GM12801 (cell line): Measurements from ENCODE around the gene ITPKB.

ENCODE experiments used
- CTCF ChIP-seq: IDR thresholded peaks from one replicate; pipeline ENCODE4 v1.5.1; 2011; ENCODE audit warnings: control low read depth; ENCODE audit not compliant: insufficient read length; ENCODE audit errors: extremely low read depth

The ITPKB gene

GRCh38 chr1:226697929-226698544 lies 41.0 kb downstream of the ITPKB start:
- TF ChIP-seq CTCF: no peak

GRCh38 chr1:226697151-226697928 lies 41.7 kb downstream of the ITPKB start:
- no peak for TF ChIP-seq CTCF

DNA sequence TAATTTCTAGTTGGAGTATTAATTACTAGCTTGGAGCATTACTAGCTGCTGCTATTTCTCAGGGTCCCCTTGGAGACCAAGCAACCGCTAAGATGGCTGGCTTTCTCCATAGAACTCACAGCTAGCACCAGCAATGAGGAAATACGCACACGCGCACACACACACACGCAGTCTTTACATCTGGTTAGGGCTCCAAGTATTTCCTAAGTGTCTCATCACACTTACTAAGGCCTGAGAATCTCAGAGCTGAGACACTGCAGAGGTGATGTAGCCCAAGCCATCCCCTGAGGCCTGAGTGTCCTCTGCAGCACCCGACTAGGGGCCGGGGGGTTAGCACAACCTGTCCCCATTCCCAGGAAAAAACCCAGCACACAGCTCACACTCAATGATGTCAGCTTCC lies 42.5 kb downstream of the ITPKB start:
- no peak for TF ChIP-seq CTCF

GRCh38 chr1:226695335-226695900 lies 43.7 kb downstream of the ITPKB start:
- TF ChIP-seq CTCF: no peak

- no peak for TF ChIP-seq CTCF
These were observed 46.3 kb downstream of the ITPKB start for GRCh38 chr1:226692823-226693222.

DNA sequence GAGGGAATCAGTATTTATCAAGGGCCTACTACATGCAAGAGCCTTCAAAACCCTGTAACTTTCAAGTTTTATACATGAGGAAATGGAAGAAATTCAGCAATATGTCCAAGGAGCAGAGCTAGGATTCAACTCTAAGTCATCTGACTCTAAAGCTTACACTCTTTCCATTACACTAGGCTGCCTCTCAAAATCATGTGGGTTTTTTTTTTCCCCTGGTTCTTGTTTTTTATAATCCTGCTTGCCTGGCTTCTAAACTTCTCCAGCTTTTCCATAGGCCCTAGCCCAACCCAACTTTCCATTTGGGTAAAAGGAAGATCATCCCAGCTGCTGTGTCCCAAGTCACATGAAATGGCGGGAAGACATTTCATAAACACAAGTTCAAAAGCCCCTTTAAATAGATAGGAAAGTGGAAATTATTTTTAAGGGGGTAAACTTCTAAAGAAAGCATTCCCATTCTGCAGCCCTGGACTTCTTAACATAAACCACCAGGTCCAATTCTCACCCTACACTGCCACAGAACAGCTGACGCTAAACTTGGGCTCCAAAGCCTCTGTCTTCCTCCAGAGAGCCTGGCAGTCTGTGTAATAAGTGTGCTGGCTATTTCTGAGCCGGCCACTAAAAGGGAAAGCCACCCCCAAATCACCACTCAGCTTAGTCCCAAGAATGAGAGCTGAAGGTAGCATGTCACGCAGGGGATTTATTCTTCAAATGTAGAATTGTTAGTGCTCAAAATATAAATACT lies 46.9 kb downstream of the ITPKB start:
- no peak for TF ChIP-seq CTCF

DNA sequence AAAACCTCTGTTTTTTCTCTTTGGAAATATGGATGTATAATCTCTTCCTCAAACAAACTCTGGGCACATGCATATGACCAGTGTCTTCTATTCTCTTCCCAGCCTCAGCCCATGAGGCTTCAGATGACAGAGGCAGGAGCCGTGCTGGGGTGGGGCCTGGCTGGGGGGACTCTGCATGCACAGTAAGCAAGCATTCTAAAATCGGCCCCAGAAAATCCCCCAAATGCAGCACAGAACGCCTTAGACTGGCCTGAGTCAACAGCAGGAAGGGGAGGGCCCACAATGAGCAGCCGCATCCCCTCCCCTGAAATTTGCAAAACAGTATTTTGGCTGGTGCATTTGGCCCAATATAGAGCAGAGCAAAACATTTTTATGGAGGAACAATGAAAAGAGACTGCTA lies 47.8 kb downstream of the ITPKB start:
- TF ChIP-seq CTCF: no peak
